Muscle layer of duodenum (tissue), 2 donors: ENCODE data around the gene RPL7L1.

Source experiments
- H3K27ac ChIP-seq: one replicate; pipeline ENCODE4 v1.7.0; 2013; ENCODE audit warnings: mild to moderate bottlenecking, low read length
- H3K27me3 ChIP-seq: one replicate; pipeline ENCODE4 v1.7.0; 2013; ENCODE audit warnings: low read depth, mild to moderate bottlenecking, control low read depth, low read length
- H3K36me3 ChIP-seq, 2 donors: one replicate each; pipeline ENCODE4 v1.7.0; 2013; ENCODE audit warnings: low read length in 2 of 2, control low read depth in 1 of 2, mild to moderate bottlenecking in 1 of 2; ENCODE audit not compliant: insufficient read depth in 2 of 2, control insufficient read depth in 1 of 2
- H3K4me1 ChIP-seq, 2 donors: one replicate each; pipeline ENCODE4 v1.7.0; 2013; ENCODE audit warnings: low read length in 2 of 2, mild to moderate bottlenecking in 2 of 2, control low read depth in 1 of 2, moderate library complexity in 1 of 2; ENCODE audit not compliant: insufficient read depth in 2 of 2, control insufficient read depth in 1 of 2
- H3K4me3 ChIP-seq, 2 donors: one replicate each; pipeline ENCODE4 v1.7.0; 2013; ENCODE audit warnings: low read length in 2 of 2, low read depth in 1 of 2, mild to moderate bottlenecking in 1 of 2
- H3K9me3 ChIP-seq, 2 donors: one replicate each; pipeline ENCODE4 v1.7.0; 2013; ENCODE audit warnings: low read length in 2 of 2, control low read depth in 1 of 2, mild to moderate bottlenecking in 1 of 2; ENCODE audit not compliant: control insufficient read depth in 1 of 2
- donor health status: healthy.

Gene RPL7L1

DNA sequence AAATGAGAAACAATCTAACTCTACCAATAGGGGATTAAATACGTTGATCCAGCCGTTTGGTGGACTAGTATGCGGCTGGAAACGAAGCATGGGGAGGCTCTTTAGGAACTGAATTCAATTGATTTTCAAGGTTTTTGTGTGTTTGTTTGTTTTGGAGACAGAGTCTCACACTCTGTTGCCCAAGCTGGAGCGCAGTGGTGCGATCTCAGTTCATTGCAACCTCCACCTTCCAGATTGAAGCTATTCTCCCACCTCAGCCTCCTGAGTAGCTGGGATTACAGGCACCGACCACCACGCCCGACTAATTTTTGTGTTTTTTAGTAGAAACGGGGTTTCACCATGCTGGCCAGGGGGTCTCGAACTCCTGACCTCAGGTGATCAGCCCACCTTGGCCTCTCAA, 57.0 kb downstream of the RPL7L1 start:
- Histone ChIP-seq H3K4me1 (peaks cover 6 to 13% of the 10 kb centered on the region in 2 donors), H3K36me3 (peaks cover 32 to 50% of the 10 kb centered on the region in 2 donors), H3K27ac (no peak overlapping the region), H3K27me3 (no peaks in the 10 kb centered on the region), H3K4me3 (no peak overlapping the region), H3K9me3 (no peaks in the 10 kb centered on the region)

DNA sequence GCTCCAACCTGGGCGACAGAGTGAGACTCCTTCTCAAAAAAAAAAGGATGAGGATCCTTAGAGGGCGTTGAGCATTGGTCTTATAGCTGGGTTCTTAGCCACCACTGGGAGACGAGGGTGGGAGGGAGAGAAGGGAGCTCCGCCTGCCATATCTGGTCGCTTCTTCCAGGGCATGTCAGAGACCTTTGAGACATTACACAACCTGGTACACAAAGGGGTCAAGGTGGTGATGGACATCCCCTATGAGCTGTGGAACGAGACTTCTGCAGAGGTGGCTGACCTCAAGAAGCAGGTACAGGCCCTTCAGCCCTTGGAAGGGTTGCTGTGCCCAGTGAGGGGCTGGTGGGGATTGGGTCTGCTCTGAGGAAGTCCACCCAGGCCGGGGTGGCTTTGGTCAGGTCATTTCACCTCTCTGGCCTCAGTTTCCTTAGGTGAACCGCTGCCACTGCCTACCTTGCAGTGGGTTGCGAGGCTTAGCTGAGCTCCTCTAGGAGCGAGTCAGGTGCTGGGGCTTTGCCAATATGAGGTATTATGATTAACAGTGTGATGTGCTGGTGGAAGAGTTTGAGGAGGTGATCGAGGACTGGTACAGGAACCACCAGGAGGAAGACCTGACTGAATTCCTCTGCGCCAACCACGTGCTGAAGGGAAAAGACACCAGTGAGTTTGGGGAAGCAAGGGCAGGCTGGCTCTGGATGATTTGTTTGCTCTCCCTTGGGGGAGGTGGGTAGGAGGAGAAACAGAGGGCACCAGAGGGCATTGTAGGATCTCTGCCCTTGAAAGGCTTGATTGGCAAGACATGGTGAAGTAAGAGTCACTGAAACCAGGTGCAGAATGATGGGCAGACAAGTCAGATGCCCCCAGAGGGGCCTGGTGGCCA, 58.4 kb downstream of the RPL7L1 start:
- Histone ChIP-seq H3K4me3 (no peak overlapping the region), H3K9me3 (no peaks in the 10 kb centered on the region), H3K27me3 (no peaks in the 10 kb centered on the region), H3K36me3 (peaks cover 25 to 50% of the 10 kb centered on the region in 2 donors), H3K27ac (no peak overlapping the region), H3K4me1 (peaks cover 3 to 5% of the 10 kb centered on the region in 2 donors)

DNA sequence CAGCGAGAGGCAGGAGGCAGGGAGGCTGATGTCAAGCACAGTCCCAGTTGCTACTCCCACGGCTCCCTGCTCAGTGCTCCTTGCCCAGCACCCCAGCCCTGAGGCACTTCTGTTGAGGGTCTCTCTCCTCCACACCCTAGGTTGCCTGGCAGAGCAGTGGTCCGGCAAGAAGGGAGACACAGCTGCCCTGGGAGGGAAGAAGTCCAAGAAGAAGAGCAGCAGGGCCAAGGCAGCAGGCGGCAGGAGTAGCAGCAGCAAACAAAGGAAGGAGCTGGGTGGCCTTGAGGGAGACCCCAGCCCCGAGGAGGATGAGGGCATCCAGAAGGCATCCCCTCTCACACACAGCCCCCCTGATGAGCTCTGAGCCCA, 59.0 kb downstream of the RPL7L1 start:
- no peak overlapping the region for H3K27ac ChIP-seq
- no peaks in the 10 kb centered on the region for H3K9me3 ChIP-seq
- no peak overlapping the region for H3K4me3 ChIP-seq
- H3K36me3 ChIP-seq, result peaks cover 27 to 50% of the 10 kb centered on the region in 2 donors
- H3K4me1 ChIP-seq, result no peaks in the 10 kb centered on the region
- no peaks in the 10 kb centered on the region for H3K27me3 ChIP-seq

DNA sequence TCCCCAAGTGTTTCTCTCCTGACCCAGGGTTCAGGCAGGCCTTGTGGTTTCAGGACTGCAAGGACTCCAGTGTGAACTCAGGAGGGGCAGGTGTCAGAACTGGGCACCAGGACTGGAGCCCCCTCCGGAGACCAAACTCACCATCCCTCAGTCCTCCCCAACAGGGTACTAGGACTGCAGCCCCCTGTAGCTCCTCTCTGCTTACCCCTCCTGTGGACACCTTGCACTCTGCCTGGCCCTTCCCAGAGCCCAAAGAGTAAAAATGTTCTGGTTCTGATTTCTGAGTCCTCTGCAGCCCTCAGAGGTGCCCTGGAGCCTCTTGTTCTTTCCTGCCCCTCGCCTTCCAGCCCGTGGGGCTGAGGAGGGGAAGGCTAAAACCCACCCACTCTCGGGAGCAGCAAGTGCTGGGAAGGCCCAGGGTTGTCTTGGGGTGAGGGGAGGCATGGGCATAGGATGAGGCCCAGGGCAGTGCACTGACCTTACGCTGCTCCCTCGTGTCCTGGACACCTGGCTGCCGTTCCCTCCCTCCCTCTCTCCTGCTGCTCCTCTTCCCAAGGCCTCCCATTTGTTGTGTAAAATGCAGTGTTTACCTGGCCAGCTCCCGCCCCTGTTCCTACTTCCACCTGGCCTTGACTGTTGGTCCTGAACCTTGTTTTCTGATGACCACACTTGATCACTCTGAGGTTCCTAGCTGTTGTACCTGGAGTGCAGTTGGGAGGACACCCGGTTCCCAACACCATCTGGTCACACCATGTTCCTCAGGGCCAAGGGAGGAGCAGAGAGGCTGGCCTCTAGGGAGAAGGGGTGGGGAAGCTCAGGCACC, 59.8 kb downstream of the RPL7L1 start:
- H3K4me1 ChIP-seq, result no peaks in the 10 kb centered on the region
- no peaks in the 10 kb centered on the region for H3K27me3 ChIP-seq
- no peak overlapping the region for H3K27ac ChIP-seq
- no peak overlapping the region for H3K4me3 ChIP-seq
- H3K36me3 ChIP-seq, result peaks cover 30 to 48% of the 10 kb centered on the region in 2 donors
- no peaks in the 10 kb centered on the region for H3K9me3 ChIP-seq
